HG02938 (cell line): Measurements from ENCODE around the gene RHOXF1.
"Not testable (repeated sequence)": the region's sequence is repeated elsewhere in the genome, so short reads cannot be mapped to it uniquely, and the experiment has no call there.

ENCODE experiments used
- ATAC-seq: cut with Tn5 transposase; IDR thresholded peaks from one replicate; pipeline ENCODE4 v1.9.1; 2021; ENCODE audit warnings: mild to moderate bottlenecking, moderate library complexity; ENCODE audit not compliant: unreplicated experiment

Gene RHOXF1

GRCh38 chrX:120115438-120115963 lies at the start of gene RHOXF1:
TSS of gene RHOXF1 (minus strand) at chrX:120115913. CDS start at chrX:120115862, 51 bp downstream.
- no peak for ATAC-seq

GRCh38 chrX:120159086-120159485 lies 43.4 kb upstream of the RHOXF1 start:
- not testable (repeated sequence) for ATAC-seq

GRCh38 chrX:120158313-120158712 lies 42.6 kb upstream of the RHOXF1 start, which contains the start of gene RHOXF2:
TSS of gene RHOXF2 (plus strand) at chrX:120158613. CDS start at chrX:120158751, 138 bp downstream.
- not testable (repeated sequence) for ATAC-seq

GRCh38 chrX:120150109-120150744 lies 34.5 kb upstream of the RHOXF1 start:
- not testable (repeated sequence) for ATAC-seq

- ATAC-seq: no peak
Observed at GRCh38 chrX:120147537-120147936, 31.8 kb upstream of the RHOXF1 start.

- ATAC-seq: not testable (repeated sequence)
Observed at GRCh38 chrX:120146323-120146722, 30.6 kb upstream of the RHOXF1 start.

- no peak for ATAC-seq
Observed at GRCh38 chrX:120145295-120145925, 29.7 kb upstream of the RHOXF1 start.

GRCh38 chrX:120144178-120144844 lies 28.6 kb upstream of the RHOXF1 start:
- no peak for ATAC-seq

GRCh38 chrX:120140293-120140981 lies 24.7 kb upstream of the RHOXF1 start:
- no peak for ATAC-seq

GRCh38 chrX:120137439-120137838 lies 21.7 kb upstream of the RHOXF1 start:
- no peak for ATAC-seq

GRCh38 chrX:120136840-120137239 lies 21.1 kb upstream of the RHOXF1 start:
- no peak for ATAC-seq

- no peak for ATAC-seq
Observed at GRCh38 chrX:120136128-120136527, 20.4 kb upstream of the RHOXF1 start.

GRCh38 chrX:120128306-120128846 lies 12.7 kb upstream of the RHOXF1 start:
- not testable (repeated sequence) for ATAC-seq

- no peak for ATAC-seq
Observed at GRCh38 chrX:120125444-120125843, 9.7 kb upstream of the RHOXF1 start.

- no peak for ATAC-seq
Observed at GRCh38 chrX:120120223-120120622, 4.5 kb upstream of the RHOXF1 start.

GRCh38 chrX:120111611-120112010 lies 4.1 kb downstream of the RHOXF1 start:
- no peak for ATAC-seq

GRCh38 chrX:120109378-120109777 lies 6.3 kb downstream of the RHOXF1 start:
- ATAC-seq: no peak

GRCh38 chrX:120104707-120105106 lies 11.0 kb downstream of the RHOXF1 start:
- not testable (repeated sequence) for ATAC-seq

GRCh38 chrX:120101057-120101456 lies 14.7 kb downstream of the RHOXF1 start:
- not testable (repeated sequence) for ATAC-seq

GRCh38 chrX:120090208-120090607 lies 25.5 kb downstream of the RHOXF1 start:
- no peak for ATAC-seq
